Naive thymus-derived CD4-positive, alpha-beta T cell (primary cell): ENCODE data around the gene KCNJ2. TPM values are rescaled to one million over a fixed set of nuclear protein-coding genes. Genes with fewer than 3 reads are reported as not detected.

Experiments used
- ATAC-seq: fragments of 150-1000 bp; cut with Tn5 transposase; 2 replicates; pipeline ENCODE4 v1.10.0; 2021; ENCODE audit warnings: mild to moderate bottlenecking, moderate library complexity
- CTCF ChIA-PET: fragments of 350-600 bp; sonication (Branson Sonifier 250); formaldehyde crosslinking; loops from one replicate; lab custom pipeline; 2021; ENCODE audit warnings: antibody characterized with exemption; lab: Charles Lee
- POLR2A ChIA-PET: fragments of 350-600 bp; sonication (Branson Sonifier 250); formaldehyde crosslinking; loops from one replicate; lab custom pipeline; 2021; ENCODE audit warnings: antibody characterized with exemption, inconsistent platforms; lab: Charles Lee
- DNase-seq, 9 donors: peaks; one replicate each; pipeline versions ENCODE4 v3.0.0 to v3.0.0-alpha.2; 2020 to 2022; ENCODE audit warnings: mixed read lengths in 1 of 9
- H3K27ac ChIP-seq: one replicate; pipeline ENCODE4 v1.7.0; 2013; ENCODE audit warnings: mild to moderate bottlenecking, low read depth, low read length, moderate library complexity
- H3K27me3 ChIP-seq, 2 donors: one replicate each; pipeline ENCODE4 v1.7.0; 2013; ENCODE audit warnings: low read length in 2 of 2, mild to moderate bottlenecking in 2 of 2, moderate library complexity in 2 of 2; ENCODE audit not compliant: control insufficient read depth in 2 of 2, insufficient read depth in 2 of 2
- H3K36me3 ChIP-seq, 3 experiments: 1 replicate in 2 of 3; 2 replicates in 1 of 3; pipeline ENCODE4 v1.7.0; 2013; ENCODE audit warnings: low read length in 3 of 3, mild to moderate bottlenecking in 3 of 3, moderate library complexity in 1 of 3; ENCODE audit not compliant: insufficient read depth in 3 of 3, control insufficient read depth in 2 of 3
- H3K4me1 ChIP-seq, 2 donors: one replicate each; pipeline ENCODE4 v1.7.0; 2013; ENCODE audit warnings: low read length in 2 of 2, mild to moderate bottlenecking in 2 of 2, moderate library complexity in 1 of 2; ENCODE audit not compliant: control insufficient read depth in 2 of 2, insufficient read depth in 2 of 2
- H3K4me3 ChIP-seq: 2 replicates; pipeline ENCODE4 v1.7.0; 2013; ENCODE audit warnings: mild to moderate bottlenecking, low read length
- H3K9me3 ChIP-seq, 3 experiments: 1 replicate in 2 of 3; 2 replicates in 1 of 3; pipeline ENCODE4 v1.7.0; 2013; ENCODE audit warnings: low read length in 3 of 3; ENCODE audit not compliant: control insufficient read depth in 2 of 3
- H3K27ac Mint-ChIP-seq, 9 donors: one replicate each; pipeline ENCODE4 v1.8.0; 2020 to 2022; ENCODE audit warnings: mixed read lengths in 9 of 9, mild to moderate bottlenecking in 8 of 9, moderate library complexity in 5 of 9, inconsistent platforms in 2 of 9
- H3K27me3 Mint-ChIP-seq, 5 donors: one replicate each; pipeline ENCODE4 v1.8.0; 2021 to 2022; ENCODE audit warnings: mixed read lengths in 5 of 5, mild to moderate bottlenecking in 1 of 5
- H3K36me3 Mint-ChIP-seq, 5 donors: one replicate each; pipeline ENCODE4 v1.8.0; 2020 to 2022; ENCODE audit warnings: mixed read lengths in 5 of 5, mild to moderate bottlenecking in 3 of 5, inconsistent platforms in 1 of 5
- H3K4me1 Mint-ChIP-seq, 7 donors: one replicate each; pipeline ENCODE4 v1.8.0; 2020 to 2022; ENCODE audit warnings: mixed read lengths in 7 of 7, mild to moderate bottlenecking in 3 of 7, inconsistent platforms in 1 of 7
- H3K4me3 Mint-ChIP-seq, 10 donors: one replicate each; pipeline ENCODE4 v1.8.0; 2020 to 2022; ENCODE audit warnings: mild to moderate bottlenecking in 10 of 10, mixed read lengths in 10 of 10, moderate library complexity in 6 of 10, inconsistent platforms in 2 of 10
- H3K9me3 Mint-ChIP-seq, 11 donors: one replicate each; pipeline ENCODE4 v1.8.0; 2020 to 2022; ENCODE audit warnings: mixed read lengths in 11 of 11, mild to moderate bottlenecking in 4 of 11, inconsistent platforms in 1 of 11, moderate library complexity in 1 of 11
- intact Hi-C, 2 donors: fragments of 100-400 bp; cut with micrococcal nuclease; formaldehyde crosslinking; loops; one replicate each; pipeline ENCODE4 v1.15.1; 2023
- polyA plus RNA-seq, 2 donors: library from polyadenylated mRNA; unstranded; fragments of 300-500 nt; fragmentation: Illumina TruSeq; gene quantifications; one replicate each; pipeline ENCODE4 v1.2.3, GENCODE V29; 2021
- total RNA-seq, 6 experiments: library from RNA in 5 of 6; stranded (reverse) in 5 of 6; gene quantifications; 1 replicate in 5 of 6; 2 replicates in 1 of 6; pipeline ENCODE4 v1.2.3 and lab custom pipeline; 2021 to 2026

KCNJ2 gene
- total and polyA plus RNA-seq, 7 experiments from 2014 or later = 0.05 to 1.5 (median 0.21) TPM; not detected in 3

- ATAC-seq (no peak), DNase-seq (no peak)
- no peak overlapping the region for H3K4me3 Mint-ChIP-seq
- H3K4me1 Mint-ChIP-seq = peaks cover 0 to 10% (median 0%) of the 10 kb centered on the region in 7 donors
- Histone ChIP-seq H3K4me1 (no peaks in the 10 kb centered on the region), H3K27me3 (no peaks in the 10 kb centered on the region), H3K9me3 (no peaks in the 10 kb centered on the region), H3K27ac (no peak overlapping the region), H3K36me3 (no peaks in the 10 kb centered on the region), H3K4me3 (no peak overlapping the region)
- H3K27ac Mint-ChIP-seq = no peak overlapping the region
- intact Hi-C loops = no loop called here
- ChIA-PET POLR2A (no interaction called here), CTCF (no interaction called here)
- H3K36me3 Mint-ChIP-seq = no peaks in the 10 kb centered on the region
- peaks cover 0 to 13% (median 5%) of the 10 kb centered on the region in 11 donors for H3K9me3 Mint-ChIP-seq
- H3K27me3 Mint-ChIP-seq = peaks cover 0 to 5% (median 2%) of the 10 kb centered on the region in 5 donors
Observed at GRCh38 chr17:70124723-70125122, 44.6 kb upstream of the KCNJ2 start.

GRCh38 chr17:70127221-70127873 is 42.0 kb upstream of the KCNJ2 start:
- H3K27me3 Mint-ChIP-seq = peaks cover 0 to 5% (median 2%) of the 10 kb centered on the region in 5 donors
- Histone ChIP-seq H3K9me3 (no peaks in the 10 kb centered on the region), H3K36me3 (no peaks in the 10 kb centered on the region), H3K4me3 (no peak overlapping the region), H3K4me1 (no peaks in the 10 kb centered on the region), H3K27me3 (no peaks in the 10 kb centered on the region), H3K27ac (no peak overlapping the region)
- intact Hi-C loops = no loop called here
- no peak for ATAC-seq
- no peak for DNase-seq
- H3K4me3 Mint-ChIP-seq = no peak overlapping the region
- no peaks in the 10 kb centered on the region for H3K36me3 Mint-ChIP-seq
- H3K27ac Mint-ChIP-seq = no peak overlapping the region
- ChIA-PET CTCF (interaction anchor here (0.6 kb wide), 1 partner anchor 62 kb away, joined by 3 read pairs; no protein-coding TSS in a partner anchor), POLR2A (no interaction called here)
- H3K9me3 Mint-ChIP-seq = peaks cover 0 to 6% (median 0%) of the 10 kb centered on the region in 11 donors
- peaks cover 0 to 5% (median 0%) of the 10 kb centered on the region in 7 donors for H3K4me1 Mint-ChIP-seq

- intact Hi-C loops = no loop called here
- no peaks in the 10 kb centered on the region for H3K9me3 ChIP-seq
- H3K27ac ChIP-seq = no peak overlapping the region
- no peak overlapping the region for H3K27ac Mint-ChIP-seq
- ChIA-PET CTCF (no interaction called here), POLR2A (no interaction called here)
- peaks cover 0 to 5% (median 1%) of the 10 kb centered on the region in 5 donors for H3K27me3 Mint-ChIP-seq
- ATAC-seq (no peak), DNase-seq (no peak)
- H3K4me1 Mint-ChIP-seq = peaks cover 0 to 3% (median 0%) of the 10 kb centered on the region in 7 donors
- H3K36me3 ChIP-seq = no peaks in the 10 kb centered on the region
- no peaks in the 10 kb centered on the region for H3K36me3 Mint-ChIP-seq
- H3K4me3 Mint-ChIP-seq = no peak overlapping the region
- peaks cover 0 to 6% (median 0%) of the 10 kb centered on the region in 11 donors for H3K9me3 Mint-ChIP-seq
- no peaks in the 10 kb centered on the region for H3K4me1 ChIP-seq
- no peaks in the 10 kb centered on the region for H3K27me3 ChIP-seq
- no peak overlapping the region for H3K4me3 ChIP-seq
Observed at GRCh38 chr17:70128727-70129238, 40.5 kb upstream of the KCNJ2 start.

- peaks cover 0 to 5% (median 0%) of the 10 kb centered on the region in 5 donors for H3K27me3 Mint-ChIP-seq
- H3K36me3 Mint-ChIP-seq = no peaks in the 10 kb centered on the region
- no peak overlapping the region for H3K4me3 Mint-ChIP-seq
- ChIA-PET CTCF (no interaction called here), POLR2A (no interaction called here)
- intact Hi-C loops = no loop called here
- H3K27me3 ChIP-seq = no peaks in the 10 kb centered on the region
- no peaks in the 10 kb centered on the region for H3K9me3 ChIP-seq
- H3K9me3 Mint-ChIP-seq = peaks cover 0 to 6% (median 0%) of the 10 kb centered on the region in 11 donors
- H3K27ac Mint-ChIP-seq = no peak overlapping the region
- H3K4me1 Mint-ChIP-seq = no peaks in the 10 kb centered on the region
- no peaks in the 10 kb centered on the region for H3K4me1 ChIP-seq
- H3K4me3 ChIP-seq = no peak overlapping the region
- H3K27ac ChIP-seq = no peak overlapping the region
- DNase-seq = no peak
- ATAC-seq = no peak
- no peaks in the 10 kb centered on the region for H3K36me3 ChIP-seq
Observed at GRCh38 chr17:70130289-70130688, 39.0 kb upstream of the KCNJ2 start.

GRCh38 chr17:70132505-70132904 is 36.8 kb upstream of the KCNJ2 start:
- H3K9me3 Mint-ChIP-seq = peaks cover 0 to 6% (median 0%) of the 10 kb centered on the region in 11 donors
- Histone ChIP-seq H3K36me3 (no peaks in the 10 kb centered on the region), H3K27me3 (no peaks in the 10 kb centered on the region), H3K4me3 (no peak overlapping the region), H3K9me3 (no peaks in the 10 kb centered on the region), H3K27ac (no peak overlapping the region), H3K4me1 (no peaks in the 10 kb centered on the region)
- POLR2A ChIA-PET = no interaction called here
- DNase-seq (no peak), ATAC-seq (no peak)
- H3K4me1 Mint-ChIP-seq = peaks cover 0 to 9% (median 8%) of the 10 kb centered on the region in 7 donors
- H3K27ac Mint-ChIP-seq = no peak overlapping the region
- H3K4me3 Mint-ChIP-seq = no peak overlapping the region
- no peaks in the 10 kb centered on the region for H3K36me3 Mint-ChIP-seq
- peaks cover 0 to 5% (median 0%) of the 10 kb centered on the region in 5 donors for H3K27me3 Mint-ChIP-seq
- CTCF ChIA-PET = no interaction called here
- intact Hi-C loops = no loop called here

GRCh38 chr17:70134042-70134441 is 35.3 kb upstream of the KCNJ2 start:
- Mint-ChIP-seq H3K36me3 (no peaks in the 10 kb centered on the region), H3K27me3 (peaks cover 0 to 2% (median 0%) of the 10 kb centered on the region in 5 donors), H3K4me1 (peaks cover 0 to 13% (median 11%) of the 10 kb centered on the region in 7 donors), H3K27ac (no peak overlapping the region), H3K4me3 (no peak overlapping the region), H3K9me3 (peaks cover 0 to 3% (median 0%) of the 10 kb centered on the region in 11 donors)
- CTCF ChIA-PET = no interaction called here
- Histone ChIP-seq H3K27me3 (no peaks in the 10 kb centered on the region), H3K9me3 (no peaks in the 10 kb centered on the region), H3K4me1 (no peaks in the 10 kb centered on the region), H3K4me3 (no peak overlapping the region), H3K36me3 (no peaks in the 10 kb centered on the region), H3K27ac (no peak overlapping the region)
- ATAC-seq = no peak
- intact Hi-C loops = no loop called here
- POLR2A ChIA-PET = no interaction called here
- DNase-seq = no peak

GRCh38 chr17:70134777-70135176 is 34.6 kb upstream of the KCNJ2 start:
- no peaks in the 10 kb centered on the region for H3K9me3 Mint-ChIP-seq
- no peak overlapping the region for H3K27ac Mint-ChIP-seq
- peaks cover 0 to 2% (median 0%) of the 10 kb centered on the region in 5 donors for H3K27me3 Mint-ChIP-seq
- H3K36me3 ChIP-seq = no peaks in the 10 kb centered on the region
- H3K36me3 Mint-ChIP-seq = no peaks in the 10 kb centered on the region
- DNase-seq = no peak
- H3K4me3 ChIP-seq = no peak overlapping the region
- H3K9me3 ChIP-seq = no peaks in the 10 kb centered on the region
- intact Hi-C loops = no loop called here
- no peaks in the 10 kb centered on the region for H3K27me3 ChIP-seq
- ATAC-seq = no peak
- peaks cover 0 to 13% (median 11%) of the 10 kb centered on the region in 7 donors for H3K4me1 Mint-ChIP-seq
- H3K4me3 Mint-ChIP-seq = no peak overlapping the region
- CTCF ChIA-PET = interaction anchor here (0.5 kb wide), 1 partner anchor 207 kb away, joined by 3 read pairs; no protein-coding TSS in a partner anchor
- H3K4me1 ChIP-seq = no peaks in the 10 kb centered on the region
- POLR2A ChIA-PET = no interaction called here
- no peak overlapping the region for H3K27ac ChIP-seq
